VCaP (cell line): ENCODE measurements around the gene SLC25A6.

Experiments used
- H3K27ac ChIP-seq: fragments of 450-650 bp; 2 replicates; pipeline ENCODE4 v1.5.1; 2017
- CTCF ChIP-seq: fragments of 450-650 bp; conservative IDR thresholded peaks from 2 replicates; pipeline ENCODE4 v1.5.1; 2017; ENCODE audit warnings: mild to moderate bottlenecking, moderate library complexity

Gene SLC25A6

GRCh38 chrX:1403228-1403627 lies 11.3 kb upstream of the SLC25A6 start:
- no peak overlapping the region for H3K27ac ChIP-seq
- no peak for TF ChIP-seq CTCF

GRCh38 chrX:1401611-1402430 lies 9.9 kb upstream of the SLC25A6 start:
- no peak for TF ChIP-seq CTCF
- H3K27ac ChIP-seq, result no peak overlapping the region

- H3K27ac ChIP-seq, result no peak overlapping the region
- TF ChIP-seq CTCF, result no peak
Observed at GRCh38 chrX:1400742-1401471, 9.0 kb upstream of the SLC25A6 start.

GRCh38 chrX:1400049-1400448 lies 8.1 kb upstream of the SLC25A6 start:
- no peak overlapping the region for H3K27ac ChIP-seq
- TF ChIP-seq CTCF, result no peak

GRCh38 chrX:1398431-1399340 lies 6.8 kb upstream of the SLC25A6 start:
- no peak overlapping the region for H3K27ac ChIP-seq
- no peak for TF ChIP-seq CTCF

GRCh38 chrX:1397441-1398270 lies 5.7 kb upstream of the SLC25A6 start:
- no peak overlapping the region for H3K27ac ChIP-seq
- no peak for TF ChIP-seq CTCF
